Activated T-cell treated with anti-CD3 and anti-CD28 coated beads for 24 hours (primary cell): ENCODE results near the gene R3HDM4.

Experiments
- DNase-seq: peaks from one replicate; pipeline ENCODE4 v3.0.0-alpha.2; 2020; ENCODE audit warnings: low read depth

The R3HDM4 gene

GRCh38 chr19:929891-930258 lies 16.9 kb upstream of the R3HDM4 start:
- no peak for DNase-seq

- no peak for DNase-seq
These were observed 16.3 kb upstream of the R3HDM4 start for GRCh38 chr19:929203-929890.

DNA sequence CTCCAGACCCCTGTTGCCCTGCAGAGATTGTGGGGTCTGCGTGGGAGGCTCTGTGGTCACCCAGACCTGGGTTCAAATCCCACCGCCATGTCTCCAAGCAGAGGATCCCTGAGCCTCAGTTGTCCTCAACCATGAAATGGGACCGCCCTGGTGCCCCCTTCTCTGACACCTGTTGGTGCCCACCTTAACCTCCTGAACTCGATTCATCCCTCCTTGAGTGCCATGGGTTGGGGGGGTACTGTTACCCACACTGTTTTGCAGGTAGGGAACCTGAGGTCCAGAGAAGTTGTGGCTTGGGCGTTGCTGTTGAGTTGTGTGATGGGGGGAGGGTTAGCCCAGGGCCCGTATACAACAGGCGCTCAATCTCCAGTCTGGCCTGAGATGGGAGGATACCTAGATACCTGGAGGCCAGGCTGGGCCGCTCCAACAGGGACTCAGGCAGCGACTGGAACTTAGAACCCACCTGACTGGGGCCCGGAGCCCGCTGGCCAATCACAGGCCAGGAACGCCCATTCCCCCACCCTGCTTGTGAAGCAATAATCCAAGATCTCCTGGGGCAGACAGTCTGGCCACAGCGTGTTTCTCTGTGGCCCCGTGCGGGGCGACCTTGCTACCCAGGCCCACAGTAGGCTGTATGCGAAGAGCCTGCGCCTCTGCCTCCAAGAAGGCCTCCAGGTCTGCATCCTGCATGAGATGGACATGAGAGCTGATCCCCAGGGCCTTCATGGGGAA lies 15.6 kb upstream of the R3HDM4 start:
- DNase-seq: no peak

DNA sequence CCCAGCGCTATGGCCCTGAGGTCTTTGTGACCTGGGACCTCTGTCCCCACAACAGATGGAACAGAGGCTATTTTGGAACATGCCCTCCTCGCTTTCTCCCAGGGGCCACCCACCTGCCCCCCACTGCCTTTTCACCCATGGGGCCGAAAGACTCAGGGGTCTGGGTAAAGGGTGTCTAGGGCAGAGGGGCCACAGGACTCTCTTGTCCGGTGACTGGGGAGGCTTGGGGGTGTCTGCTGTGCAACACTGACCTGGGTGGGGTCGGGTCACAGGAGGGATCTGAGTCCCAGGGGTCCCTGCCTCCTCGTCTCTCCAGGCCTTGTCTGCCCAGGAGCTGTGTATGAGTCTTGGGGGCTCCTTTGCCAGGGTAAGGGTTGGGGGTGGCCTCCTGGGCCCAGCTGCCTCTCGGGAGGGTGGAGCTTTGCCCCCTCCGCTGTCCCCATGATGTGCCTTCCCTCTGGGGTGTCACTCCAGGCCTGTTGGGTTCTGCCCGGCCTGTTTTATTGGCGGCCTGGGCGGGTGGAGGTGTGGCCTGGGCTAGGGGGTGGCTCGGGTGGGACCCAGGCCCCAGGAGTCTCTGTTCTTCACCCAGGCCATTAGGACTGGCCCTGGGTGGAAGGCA lies 14.9 kb upstream of the R3HDM4 start:
- DNase-seq: no peak

DNA sequence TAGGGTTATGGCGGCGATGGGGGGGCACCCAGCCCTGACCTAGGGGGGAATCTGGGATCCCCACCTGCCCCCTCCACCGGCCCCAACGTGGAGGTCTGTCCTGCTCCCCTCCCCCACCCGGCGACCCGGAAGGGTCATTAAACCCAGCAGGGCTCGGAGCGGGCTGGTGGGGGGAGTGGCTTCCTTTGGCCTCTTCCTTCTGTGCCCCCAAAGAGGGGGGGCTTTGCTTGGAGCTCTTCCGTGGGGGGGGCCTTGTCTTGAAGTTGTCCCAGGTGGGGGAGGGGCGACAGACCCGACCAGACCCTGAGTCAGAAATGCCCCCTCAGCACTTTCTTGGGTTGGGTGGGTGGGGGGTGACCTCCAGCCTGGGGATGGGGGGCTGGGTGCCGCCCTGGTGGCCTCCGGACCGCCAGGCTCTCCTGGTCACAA lies 14.3 kb upstream of the R3HDM4 start:
- DNase-seq: no peak

DNA sequence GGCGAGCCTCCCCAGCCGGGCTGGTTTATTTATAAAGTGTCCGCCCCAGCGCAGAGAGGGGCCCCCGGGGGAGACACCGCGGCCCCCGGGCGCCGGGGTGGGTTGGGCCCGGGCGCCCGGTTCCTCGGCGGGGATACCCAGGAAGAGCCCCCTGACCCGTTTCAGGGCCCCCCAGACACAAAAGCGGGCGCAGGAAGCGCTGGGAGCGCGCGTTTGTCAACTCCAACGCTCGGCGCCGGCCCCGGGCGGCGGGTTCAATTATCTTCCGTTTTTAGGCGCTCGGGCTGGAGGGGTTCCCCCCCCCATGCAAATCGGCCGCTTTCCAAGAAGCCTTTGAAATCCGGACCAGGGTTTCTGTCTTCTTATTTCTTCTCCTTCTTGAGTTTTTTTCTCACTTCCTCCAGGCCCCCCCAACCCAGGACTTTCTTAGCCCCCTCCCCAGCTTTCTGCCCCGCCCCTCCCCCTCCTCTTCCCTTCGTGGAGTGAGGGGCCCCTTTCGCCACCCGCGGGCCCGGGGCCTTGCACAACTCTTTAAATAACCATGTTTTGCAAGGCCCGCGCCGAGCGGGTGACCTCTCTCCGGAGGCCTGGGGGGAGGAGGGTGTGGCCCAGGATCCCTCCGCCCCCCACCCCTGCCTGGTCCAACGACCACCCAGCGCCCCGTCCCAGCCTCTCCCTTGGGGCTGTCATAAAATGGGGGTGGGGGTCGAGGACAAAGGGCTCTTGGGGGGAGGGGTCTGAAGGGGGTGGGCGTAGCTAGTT lies 13.8 kb upstream of the R3HDM4 start:
- no peak for DNase-seq

DNA sequence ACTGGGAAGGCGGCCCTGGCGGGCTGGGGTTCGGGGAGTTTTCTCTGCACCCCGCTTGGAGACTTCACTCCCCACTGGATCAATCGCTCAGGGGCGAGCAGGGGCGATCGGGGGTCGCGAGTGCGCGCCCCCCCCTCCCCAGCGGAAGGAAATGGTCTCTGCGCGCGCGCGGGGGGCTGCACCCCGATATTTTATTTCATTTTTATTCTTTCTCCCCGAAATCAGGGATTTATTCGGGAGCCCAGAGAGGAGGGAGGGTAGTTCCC lies 13.2 kb upstream of the R3HDM4 start:
- DNase-seq: no peak

GRCh38 chr19:925526-926322 lies 12.7 kb upstream of the R3HDM4 start, which contains the start of gene ARID3A:
ARID3A (plus strand) TSS chr19:926035; CDS start chr19:929529, 3,494 bp downstream.
- DNase-seq: peak; percentile 61

- DNase-seq: peak; percentile 56
These were observed 12.1 kb upstream of the R3HDM4 start for GRCh38 chr19:925087-925525.

DNA sequence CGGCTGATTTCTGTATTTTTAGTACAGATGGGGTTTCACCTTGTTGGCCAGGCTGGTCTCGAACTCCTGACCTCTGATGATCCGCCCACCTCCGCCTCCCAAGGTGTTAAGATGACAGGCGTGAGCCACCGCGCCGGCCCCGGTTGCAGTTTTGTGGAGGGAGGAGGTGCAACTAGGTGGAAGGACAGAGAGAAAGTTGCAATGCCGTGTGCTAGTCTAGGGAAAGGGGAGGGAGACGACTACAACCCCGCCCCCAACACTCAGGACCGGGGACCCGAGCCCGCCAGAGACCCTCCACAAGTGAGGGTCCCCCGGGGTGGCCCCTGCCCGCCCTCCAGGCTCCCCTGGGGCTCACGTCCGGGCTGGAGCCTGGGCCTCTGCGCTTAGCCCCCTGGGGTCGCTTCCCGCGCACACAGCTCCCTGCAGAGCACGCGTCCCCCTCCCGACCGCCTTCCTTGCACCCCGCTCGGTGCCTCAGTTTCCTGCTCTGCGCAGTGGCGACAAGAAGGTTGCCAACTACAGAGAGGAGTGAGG lies 11.6 kb upstream of the R3HDM4 start:
- DNase-seq: no peak

DNA sequence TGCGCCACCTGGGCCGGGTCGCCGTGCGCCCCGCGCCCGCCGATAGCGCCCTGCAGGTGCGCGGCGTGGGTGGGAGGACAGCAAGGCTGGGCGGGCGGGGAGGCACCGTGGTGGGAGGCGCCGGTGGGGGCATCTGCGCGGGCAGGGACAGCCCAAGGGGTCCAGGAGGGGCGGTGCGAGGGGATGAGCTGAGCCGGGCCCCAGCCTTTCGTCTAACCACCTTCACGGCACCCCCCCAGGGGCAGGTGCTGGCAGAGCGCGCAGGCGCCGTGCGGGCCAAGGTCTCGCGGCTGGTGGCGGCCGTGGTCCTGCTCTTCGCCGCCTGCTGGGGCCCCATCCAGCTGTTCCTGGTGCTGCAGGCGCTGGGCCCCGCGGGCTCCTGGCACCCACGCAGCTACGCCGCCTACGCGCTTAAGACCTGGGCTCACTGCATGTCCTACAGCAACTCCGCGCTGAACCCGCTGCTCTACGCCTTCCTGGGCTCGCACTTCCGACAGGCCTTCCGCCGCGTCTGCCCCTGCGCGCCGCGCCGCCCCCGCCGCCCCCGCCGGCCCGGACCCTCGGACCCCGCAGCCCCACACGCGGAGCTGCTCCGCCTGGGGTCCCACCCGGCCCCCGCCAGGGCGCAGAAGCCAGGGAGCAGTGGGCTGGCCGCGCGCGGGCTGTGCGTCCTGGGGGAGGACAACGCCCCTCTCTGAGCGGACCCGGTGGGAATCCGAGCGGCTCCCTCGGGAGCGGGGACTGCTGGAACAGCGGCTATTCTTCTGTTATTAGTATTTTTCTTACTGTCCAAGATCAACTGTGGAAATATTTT lies 7.2 kb upstream of the R3HDM4 start:
- no peak for DNase-seq

- DNase-seq: no peak
These were observed 6.4 kb upstream of the R3HDM4 start for GRCh38 chr19:919199-920050.

GRCh38 chr19:918481-919198 lies 5.6 kb upstream of the R3HDM4 start:
- DNase-seq: no peak

- DNase-seq: no peak
These were observed 5.1 kb upstream of the R3HDM4 start for GRCh38 chr19:918152-918437.

GRCh38 chr19:917323-918151 lies 4.5 kb upstream of the R3HDM4 start, which contains the start of gene KISS1R:
KISS1R (plus strand) TSS chr19:917333; CDS start chr19:917503, 170 bp downstream.
- no peak for DNase-seq

DNA sequence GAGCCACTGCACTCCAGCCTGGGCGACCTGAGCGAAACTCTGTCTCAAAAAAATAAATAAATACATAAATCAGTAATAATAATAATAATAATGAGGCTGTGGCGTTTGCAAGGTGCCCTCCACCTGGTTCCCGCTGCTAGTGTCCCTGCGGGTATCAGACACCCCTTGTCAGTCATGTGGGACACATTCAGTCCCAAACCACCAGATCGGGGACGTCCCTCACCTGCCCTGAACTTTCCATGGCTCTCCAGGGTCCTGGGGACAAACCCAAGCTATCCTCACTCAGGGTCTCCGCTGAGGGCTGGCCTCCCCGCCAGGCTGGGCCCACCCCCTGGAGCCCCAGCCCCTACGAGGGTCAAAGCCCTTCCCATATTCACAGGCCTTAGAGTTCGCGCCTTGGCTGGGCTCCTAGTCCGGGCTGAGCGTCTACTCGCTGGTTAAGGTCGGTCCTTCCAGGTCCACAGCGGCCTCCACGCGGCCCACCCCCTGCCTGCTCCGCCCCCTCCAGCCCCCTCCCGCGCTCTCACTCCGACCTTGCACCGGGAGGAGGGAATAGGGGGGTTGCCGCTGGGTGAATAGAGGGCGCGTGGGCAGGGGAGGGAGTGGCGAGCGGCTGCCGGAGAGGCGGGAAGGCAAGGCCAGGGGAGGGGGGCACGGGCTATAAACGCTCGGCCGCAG lies 3.8 kb upstream of the R3HDM4 start:
- DNase-seq: no peak

GRCh38 chr19:912181-913079 lies 589 bp downstream of the R3HDM4 start:
- no peak for DNase-seq
